K562 (cell line): ENCODE results near the gene USP37. TPM values are rescaled to one million over a fixed set of nuclear protein-coding genes. Genes with fewer than 3 reads are reported as not detected.
A peak's percentile ranks its signal among the peaks of the same experiment; 100 is the strongest.

Source experiments
- ATAC-seq: fragments of 200-7000 bp; cut with Tn5 transposase; 3 replicates; pipeline ENCODE4 v1.9.1; 2020; ENCODE audit warnings: moderate library complexity
- BruUV-seq: library from RNA; stranded (reverse); fragments of 400-500 nt; replicated peaks from 2 replicates; lab custom pipeline; 2021; lab: Mats Ljungman, UMichigan
- CTCF ChIA-PET: fragments of 300-600 bp; formaldehyde crosslinking; extraction: SDS; loops from one replicate; lab custom pipeline; 2021; ENCODE audit warnings: low intra/inter-chr PET ratio; lab: Yijun Ruan, JAX
- POLR2A ChIA-PET: fragments of 300-600, 350-650 bp; sonication (Branson Sonifier 250); formaldehyde crosslinking; extraction: SDS; loops from one replicate; lab custom pipeline; 2021; ENCODE audit warnings: antibody characterized with exemption, inconsistent platforms; lab: Yijun Ruan, JAX
- DNase-seq, 4 experiments: peaks; one replicate each; pipeline versions ENCODE4 v3.0.0 to v3.0.0-alpha.2; 2011 to 2018; ENCODE audit warnings: low spot score in 3 of 4, mixed read lengths in 3 of 4; ENCODE audit errors: extremely low read depth in 1 of 4
- FAIRE-seq: peaks from 2 replicates; lab custom pipeline; 2011; peaks lifted over from hg19 to GRCh38; lab: Jason Lieb, UNC
- H2AFZ ChIP-seq: 2 replicates; pipeline ENCODE4 v1.6.0; 2011; ENCODE audit warnings: low read depth, low read length, control low read depth, inconsistent platforms
- H3K27ac ChIP-seq: fragments of 200-600 bp; 3 replicates; pipeline ENCODE4 v1.8.0; 2011; ENCODE audit warnings: low read depth, mild to moderate bottlenecking, control low read depth, inconsistent platforms, low read length, moderate library complexity, mixed read lengths; ENCODE audit errors: extremely low read depth
- H3K27me3 ChIP-seq, 2 experiments: fragments of 300-600 bp in 1 of 2; 2 replicates in 1 of 2; 3 replicates in 1 of 2; pipeline versions ENCODE4 v1.6.0 to v1.8.0; 2011; ENCODE audit warnings: inconsistent platforms in 2 of 2, low read length in 2 of 2, mild to moderate bottlenecking in 1 of 2, mixed read lengths in 1 of 2, moderate library complexity in 1 of 2; ENCODE audit not compliant: control insufficient read depth in 2 of 2, insufficient read depth in 2 of 2
- H3K36me3 ChIP-seq: fragments of 300-600 bp; 3 replicates; pipeline ENCODE4 v1.8.0; 2011; ENCODE audit warnings: mild to moderate bottlenecking, low read length, inconsistent platforms; ENCODE audit not compliant: control insufficient read depth, insufficient read depth
- H3K4me1 ChIP-seq, 2 experiments: fragments of 200-600 bp in 1 of 2; replicated peaks in 1 of 2; 2 replicates in 1 of 2; 3 replicates in 1 of 2; pipeline versions ENCODE4 v1.5.1 to v1.8.0; 2011; ENCODE audit warnings: inconsistent platforms in 2 of 2, low read length in 2 of 2, mild to moderate bottlenecking in 1 of 2, mixed read lengths in 1 of 2, moderate library complexity in 1 of 2; ENCODE audit not compliant: control insufficient read depth in 2 of 2, insufficient read depth in 2 of 2
- H3K4me2 ChIP-seq: 2 replicates; pipeline ENCODE4 v1.6.1; 2011; ENCODE audit warnings: low read length, control low read depth, inconsistent platforms, mixed read lengths; ENCODE audit not compliant: insufficient read depth
- H3K4me3 ChIP-seq: fragments of 200-600 bp; sonication (generic), shearing (Covaris generic); 2 replicates; pipeline ENCODE4 v1.5.1; 2016; ENCODE audit warnings: control low read depth, inconsistent platforms
- H3K79me2 ChIP-seq: fragments of 200-600 bp; 3 replicates; pipeline ENCODE4 v1.8.0; 2011; ENCODE audit warnings: low read length, inconsistent platforms; ENCODE audit not compliant: control insufficient read depth, insufficient read depth
- H3K9ac ChIP-seq, 2 experiments: 2 replicates each; pipeline versions ENCODE4 v1.6.0 to v1.6.1; 2011; ENCODE audit warnings: low read depth in 2 of 2, low read length in 2 of 2, control low read depth in 1 of 2, inconsistent platforms in 1 of 2, mild to moderate bottlenecking in 1 of 2, mixed read lengths in 1 of 2; ENCODE audit not compliant: insufficient read depth in 1 of 2
- H3K9me1 ChIP-seq: one replicate; pipeline ENCODE4 v1.6.0; 2011; ENCODE audit warnings: inconsistent platforms, mild to moderate bottlenecking, low read length, moderate library complexity; ENCODE audit not compliant: control insufficient read depth, insufficient read depth
- H3K9me3 ChIP-seq: replicated peaks from 2 replicates; pipeline ENCODE4 v1.5.1; 2011; ENCODE audit warnings: low read depth, low read length, inconsistent platforms; ENCODE audit not compliant: control insufficient read depth, insufficient read depth
- H4K20me1 ChIP-seq: replicated peaks from 2 replicates; pipeline ENCODE4 v1.6.1; 2011; ENCODE audit warnings: low read length, inconsistent platforms, mixed read lengths; ENCODE audit not compliant: control insufficient read depth, insufficient read depth
- BRCA1 ChIP-seq, 2 experiments: fragments of 450-650 bp in 1 of 2; sonication (generic) in 1 of 2; formaldehyde crosslinking in 1 of 2; IDR thresholded peaks; 2 replicates each; pipeline versions ENCODE4 v1.5.0 to v1.6.1; 2017 to 2020; ENCODE audit warnings: mild to moderate bottlenecking in 1 of 2, missing genetic modification reagents in 1 of 2
- BRF1 ChIP-seq: IDR thresholded peaks from 3 replicates; pipeline ENCODE4 v1.6.1; 2011; ENCODE audit warnings: borderline replicate concordance, mild to moderate bottlenecking; ENCODE audit not compliant: insufficient read length; ENCODE audit errors: extremely low read depth
- CBFA2T3 ChIP-seq: fragments of 450-650 bp; IDR thresholded peaks from 2 replicates; pipeline ENCODE4 v1.6.1; 2017
- ELK3 ChIP-seq: fragments of 450-650 bp; formaldehyde crosslinking; IDR thresholded peaks from 2 replicates; pipeline ENCODE4 v1.4.0; 2020; ENCODE audit warnings: mild to moderate bottlenecking
- MIER1 ChIP-seq: fragments of 450-650 bp; IDR thresholded peaks from 2 replicates; pipeline ENCODE4 v1.6.1; 2016; ENCODE audit warnings: antibody characterized with exemption, mild to moderate bottlenecking, low read depth
- NFRKB ChIP-seq: fragments of 450-650 bp; IDR thresholded peaks from 2 replicates; pipeline ENCODE4 v1.6.1; 2016; ENCODE audit warnings: low read depth
- RBM14 ChIP-seq: fragments of 200-400 bp; formaldehyde crosslinking; IDR thresholded peaks from 2 replicates; pipeline ENCODE4 v1.6.1; 2018; ENCODE audit warnings: low read depth, mild to moderate bottlenecking, low read length, moderate library complexity, borderline replicate concordance; ENCODE audit not compliant: insufficient read depth
- WHSC1 ChIP-seq: IDR thresholded peaks from one replicate; pipeline ENCODE4 v1.6.1; 2012; ENCODE audit warnings: low read length, control low read depth, inconsistent platforms
- ZNF24 ChIP-seq: fragments of 450-650 bp; IDR thresholded peaks from 2 replicates; pipeline ENCODE4 v1.6.1; 2016
- WGBS: fragments of 100-300 bp; shearing (Covaris generic); methylation state at CpG from one replicate; pipeline ENCODE4 v1.1.6; 2016; ENCODE audit warnings: low coverage, mixed read lengths; ENCODE audit not compliant: insufficient coverage; ENCODE audit errors: missing lambda C conversion rate; 5-methylcytosine and 5-hydroxymethylcytosine counted together
- in situ Hi-C: fragments of 300-500 bp; cut with MboI; formaldehyde crosslinking; loops from 4 replicates; pipeline ENCODE4 v1.15.0; 2018; ENCODE audit warnings: inconsistent platforms, mixed read lengths
- intact Hi-C: fragments of 100-400 bp; cut with micrococcal nuclease; formaldehyde crosslinking; loops from 2 replicates; pipeline ENCODE4 v1.14.2; 2022
- polyA plus RNA-seq, 8 experiments: library from polyadenylated mRNA; depleted of rRNA in 4 of 8; stranded (reverse) in 5 of 8; unstranded in 3 of 8; fragments of >200 nt; fragmentation: Nextera tagmentation in 2 of 8; fragmentation: Illumina TruSeq in 1 of 8; extraction: Ambion mirVana in 2 of 8; extraction: Trizol in 1 of 8; gene quantifications; 2 replicates each; pipeline versions ENCODE4 v1.2.1 to v1.2.3, GENCODE V29; 2011 to 2014; ENCODE audit warnings: inconsistent platforms in 1 of 8, missing spikeins in 1 of 8
- total RNA-seq, 7 experiments: library from RNA; depleted of rRNA in 6 of 7; stranded (reverse); fragments of >200 nt in 6 of 7; fragmentation: Illumina TruSeq in 2 of 7; extraction: Trizol in 2 of 7; gene quantifications; 2 replicates each; pipeline versions ENCODE4 v1.2.1 to v1.2.3, GENCODE V29; 2011 to 2021; ENCODE audit warnings: low replicate concordance in 1 of 7
- TF ChIP-seq, protein P1 (sequence below), 2 experiments: IDR thresholded peaks in 1 of 2; conservative IDR thresholded peaks in 1 of 2; 2 replicates each; pipeline ENCODE4 v1.6.1; 2016; ENCODE audit warnings: low read depth in 2 of 2, mild to moderate bottlenecking in 1 of 2, missing compliant biosample characterization in 1 of 2, missing genetic modification characterization in 1 of 2, moderate library complexity in 1 of 2

The USP37 gene
- total and polyA plus RNA-seq, 9 of the 15 experiments (the other 6 are each of a cell fraction or from before 2014, with no cell fraction given), result 2.0 to 14.2 (median 8.5) TPM

DNA sequence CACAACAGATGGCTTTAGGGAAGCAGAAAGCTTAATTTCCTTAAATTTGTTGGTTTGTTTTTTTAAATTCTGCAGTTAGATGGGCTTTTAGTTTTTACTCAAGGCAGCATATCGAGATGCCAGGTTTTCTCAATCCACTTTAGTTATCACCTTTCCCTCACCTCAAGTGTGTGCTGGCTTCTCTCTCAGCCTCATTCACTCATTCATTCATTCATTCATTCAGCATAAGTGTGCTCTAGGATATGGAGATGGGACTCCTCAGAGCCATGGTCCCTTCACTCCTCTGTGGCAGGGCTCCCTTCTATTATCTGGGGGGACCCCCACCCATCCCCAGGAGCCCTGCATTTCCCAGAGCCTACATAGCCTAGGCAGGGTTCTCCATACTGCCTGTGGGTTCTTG is 130.2 kb downstream of the USP37 start:
- 13% methylated on average over 1 of the region's 1 CpG for WGBS
- no peak overlapping the region for H3K27ac ChIP-seq
- no peak overlapping the region for H3K4me3 ChIP-seq
- TF ChIP-seq ZNF24, result peak; percentile 85
- TF ChIP-seq WHSC1, result no peak
- no peak for TF ChIP-seq CBFA2T3
- TF ChIP-seq, all 486 proteins: peak for 1
- ATAC-seq, result no peak
- CTCF ChIA-PET, result no interaction called here
- H2AFZ ChIP-seq, result no peak overlapping the region
- no peaks in the 10 kb centered on the region for H3K9me3 ChIP-seq
- DNase-seq, result no peak
- H4K20me1 ChIP-seq, result no peaks in the 10 kb centered on the region
- no peak overlapping the region for H3K9ac ChIP-seq
- POLR2A ChIA-PET, result no interaction called here
- intact Hi-C loops (no loop called here), in situ Hi-C loops (no loop called here)
- H3K4me2 ChIP-seq, result no peak overlapping the region
- no peaks in the 10 kb centered on the region for H3K79me2 ChIP-seq
- no peak for FAIRE-seq
- no peaks in the 10 kb centered on the region for H3K9me1 ChIP-seq
- H3K27me3 ChIP-seq, result no peaks in the 10 kb centered on the region
- BruUV-seq, result no TSS peak
- H3K4me1 ChIP-seq, result no peaks in the 10 kb centered on the region; a peak in 2 of 5 replicates
- H3K36me3 ChIP-seq, result no peaks in the 10 kb centered on the region

DNA sequence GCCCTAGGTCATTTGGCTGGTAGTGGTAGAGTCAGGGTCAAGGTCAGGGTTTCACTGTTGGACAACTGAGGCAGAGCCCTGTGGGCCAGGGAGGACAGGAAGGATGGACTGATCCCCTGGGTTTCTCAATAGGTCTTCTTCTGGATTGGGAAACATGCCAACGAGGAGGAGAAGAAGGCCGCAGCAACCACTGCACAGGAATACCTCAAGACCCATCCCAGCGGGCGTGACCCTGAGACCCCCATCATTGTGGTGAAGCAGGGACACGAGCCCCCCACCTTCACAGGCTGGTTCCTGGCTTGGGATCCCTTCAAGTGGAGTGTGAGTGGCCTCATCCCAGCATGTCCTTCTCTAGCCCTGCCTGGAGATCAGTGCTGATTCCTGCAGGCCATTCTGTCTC is 131.2 kb downstream of the USP37 start:
- POLR2A ChIA-PET, result interaction anchor here (0.6 to 0.7 kb wide), 3 partner anchors 10 to 853 kb away, joined by 3 to 4 read pairs (median 4); no protein-coding TSS in a partner anchor
- TF ChIP-seq ELK3 (no peak), BRCA1 (IDR thresholded peaks at IDR 0.05) (no peak), BRCA1 (CRISPR knock-in tag; IDR thresholded peaks at IDR 0.05) (no peak), NFRKB (no peak), RBM14 (no peak), BRF1 (no peak), MIER1 (no peak)
- TF ChIP-seq, protein P1, sequence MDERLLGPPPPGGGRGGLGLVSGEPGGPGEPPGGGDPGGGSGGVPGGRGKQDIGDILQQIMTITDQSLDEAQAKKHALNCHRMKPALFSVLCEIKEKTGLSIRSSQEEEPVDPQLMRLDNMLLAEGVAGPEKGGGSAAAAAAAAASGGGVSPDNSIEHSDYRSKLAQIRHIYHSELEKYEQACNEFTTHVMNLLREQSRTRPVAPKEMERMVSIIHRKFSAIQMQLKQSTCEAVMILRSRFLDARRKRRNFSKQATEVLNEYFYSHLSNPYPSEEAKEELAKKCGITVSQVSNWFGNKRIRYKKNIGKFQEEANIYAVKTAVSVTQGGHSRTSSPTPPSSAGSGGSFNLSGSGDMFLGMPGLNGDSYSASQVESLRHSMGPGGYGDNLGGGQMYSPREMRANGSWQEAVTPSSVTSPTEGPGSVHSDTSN (CRISPR knock-in tag; IDR thresholded peaks at IDR 0.05; ENCODE audit: low read depth), result no peak
- TF ChIP-seq, protein P1 (tag; conservative IDR thresholded peaks at IDR 0.05; ENCODE audit: low read depth), result no peak
- TF ChIP-seq, all 486 proteins: peak for 0
- H3K4me1 ChIP-seq, result no peaks in the 10 kb centered on the region; a peak in 2 of 5 replicates
- ATAC-seq (no peak), FAIRE-seq (no peak), DNase-seq (no peak)
- intact Hi-C loops (no loop called here), in situ Hi-C loops (no loop called here)
- no peak overlapping the region for H3K27ac ChIP-seq
- no peaks in the 10 kb centered on the region for H3K9me1 ChIP-seq
- no TSS peak for BruUV-seq
- no peaks in the 10 kb centered on the region for H3K9me3 ChIP-seq
- no peak overlapping the region for H3K9ac ChIP-seq
- H4K20me1 ChIP-seq, result no peaks in the 10 kb centered on the region
- H3K4me2 ChIP-seq, result no peak overlapping the region
- H3K4me3 ChIP-seq, result no peak overlapping the region
- H2AFZ ChIP-seq, result no peak overlapping the region
- no peaks in the 10 kb centered on the region for H3K36me3 ChIP-seq
- WGBS, result 33% methylated on average over 3 of the region's 5 CpGs
- H3K79me2 ChIP-seq, result no peaks in the 10 kb centered on the region
- no peaks in the 10 kb centered on the region for H3K27me3 ChIP-seq
- CTCF ChIA-PET, result no interaction called here
